K562 (cell line): ENCODE measurements around the gene TPD52L2. TPM values are rescaled to one million over a fixed set of nuclear protein-coding genes. Genes with fewer than 3 reads are reported as not detected.

Experiments
- ATAC-seq: fragments of 200-7000 bp; cut with Tn5 transposase; 3 replicates; pipeline ENCODE4 v1.9.1; 2020; ENCODE audit warnings: moderate library complexity
- BruUV-seq: library from RNA; stranded (reverse); fragments of 400-500 nt; replicated peaks from 2 replicates; lab custom pipeline; 2021; lab: Mats Ljungman, UMichigan
- CTCF ChIA-PET: fragments of 300-600 bp; formaldehyde crosslinking; extraction: SDS; loops from one replicate; lab custom pipeline; 2021; ENCODE audit warnings: low intra/inter-chr PET ratio; lab: Yijun Ruan, JAX
- POLR2A ChIA-PET: fragments of 300-600, 350-650 bp; sonication (Branson Sonifier 250); formaldehyde crosslinking; extraction: SDS; loops from one replicate; lab custom pipeline; 2021; ENCODE audit warnings: antibody characterized with exemption, inconsistent platforms; lab: Yijun Ruan, JAX
- DNase-seq, 4 experiments: peaks; one replicate each; pipeline versions ENCODE4 v3.0.0 to v3.0.0-alpha.2; 2011 to 2018; ENCODE audit warnings: low spot score in 3 of 4, mixed read lengths in 3 of 4; ENCODE audit errors: extremely low read depth in 1 of 4
- FAIRE-seq: peaks from 2 replicates; lab custom pipeline; 2011; peaks lifted over from hg19 to GRCh38; lab: Jason Lieb, UNC
- H2AFZ ChIP-seq: 2 replicates; pipeline ENCODE4 v1.6.0; 2011; ENCODE audit warnings: low read depth, low read length, control low read depth, inconsistent platforms
- H3K27ac ChIP-seq: fragments of 200-600 bp; 3 replicates; pipeline ENCODE4 v1.8.0; 2011; ENCODE audit warnings: low read depth, mild to moderate bottlenecking, control low read depth, inconsistent platforms, low read length, moderate library complexity, mixed read lengths; ENCODE audit errors: extremely low read depth
- H3K27me3 ChIP-seq, 2 experiments: fragments of 300-600 bp in 1 of 2; 2 replicates in 1 of 2; 3 replicates in 1 of 2; pipeline versions ENCODE4 v1.6.0 to v1.8.0; 2011; ENCODE audit warnings: inconsistent platforms in 2 of 2, low read length in 2 of 2, mild to moderate bottlenecking in 1 of 2, mixed read lengths in 1 of 2, moderate library complexity in 1 of 2; ENCODE audit not compliant: control insufficient read depth in 2 of 2, insufficient read depth in 2 of 2
- H3K36me3 ChIP-seq: fragments of 300-600 bp; 3 replicates; pipeline ENCODE4 v1.8.0; 2011; ENCODE audit warnings: mild to moderate bottlenecking, low read length, inconsistent platforms; ENCODE audit not compliant: control insufficient read depth, insufficient read depth
- H3K4me1 ChIP-seq, 2 experiments: fragments of 200-600 bp in 1 of 2; replicated peaks in 1 of 2; 2 replicates in 1 of 2; 3 replicates in 1 of 2; pipeline versions ENCODE4 v1.5.1 to v1.8.0; 2011; ENCODE audit warnings: inconsistent platforms in 2 of 2, low read length in 2 of 2, mild to moderate bottlenecking in 1 of 2, mixed read lengths in 1 of 2, moderate library complexity in 1 of 2; ENCODE audit not compliant: control insufficient read depth in 2 of 2, insufficient read depth in 2 of 2
- H3K4me2 ChIP-seq: 2 replicates; pipeline ENCODE4 v1.6.1; 2011; ENCODE audit warnings: low read length, control low read depth, inconsistent platforms, mixed read lengths; ENCODE audit not compliant: insufficient read depth
- H3K4me3 ChIP-seq: fragments of 200-600 bp; sonication (generic), shearing (Covaris generic); 2 replicates; pipeline ENCODE4 v1.5.1; 2016; ENCODE audit warnings: control low read depth, inconsistent platforms
- H3K79me2 ChIP-seq: fragments of 200-600 bp; 3 replicates; pipeline ENCODE4 v1.8.0; 2011; ENCODE audit warnings: low read length, inconsistent platforms; ENCODE audit not compliant: control insufficient read depth, insufficient read depth
- H3K9ac ChIP-seq, 2 experiments: 2 replicates each; pipeline versions ENCODE4 v1.6.0 to v1.6.1; 2011; ENCODE audit warnings: low read depth in 2 of 2, low read length in 2 of 2, control low read depth in 1 of 2, inconsistent platforms in 1 of 2, mild to moderate bottlenecking in 1 of 2, mixed read lengths in 1 of 2; ENCODE audit not compliant: insufficient read depth in 1 of 2
- H3K9me1 ChIP-seq: one replicate; pipeline ENCODE4 v1.6.0; 2011; ENCODE audit warnings: inconsistent platforms, mild to moderate bottlenecking, low read length, moderate library complexity; ENCODE audit not compliant: control insufficient read depth, insufficient read depth
- H3K9me3 ChIP-seq: replicated peaks from 2 replicates; pipeline ENCODE4 v1.5.1; 2011; ENCODE audit warnings: low read depth, low read length, inconsistent platforms; ENCODE audit not compliant: control insufficient read depth, insufficient read depth
- H4K20me1 ChIP-seq: replicated peaks from 2 replicates; pipeline ENCODE4 v1.6.1; 2011; ENCODE audit warnings: low read length, inconsistent platforms, mixed read lengths; ENCODE audit not compliant: control insufficient read depth, insufficient read depth
- GATA2 ChIP-seq: sonication (generic); formaldehyde crosslinking; IDR thresholded peaks from 2 replicates; pipeline ENCODE4 v1.4.0; 2020; ENCODE audit warnings: mild to moderate bottlenecking, missing genetic modification reagents
- HDAC1 ChIP-seq, 2 experiments: fragments of 450-650 bp; IDR thresholded peaks; 2 replicates each; pipeline ENCODE4 v1.6.1; 2016 to 2017; ENCODE audit warnings: inconsistent platforms in 1 of 2, mild to moderate bottlenecking in 1 of 2, moderate library complexity in 1 of 2
- ID3 ChIP-seq, 2 experiments: fragments of 250-450 bp in 1 of 2; fragments of 450-650 bp in 1 of 2; sonication (Bioruptor Pico) in 1 of 2; IDR thresholded peaks; 2 replicates each; pipeline versions ENCODE4 v1.6.1 to v1.8.0; 2016 to 2021; ENCODE audit warnings: mild to moderate bottlenecking in 2 of 2, moderate library complexity in 2 of 2, missing compliant biosample characterization in 1 of 2, missing genetic modification characterization in 1 of 2
- PURB ChIP-seq: sonication (generic); formaldehyde crosslinking; IDR thresholded peaks from 2 replicates; pipeline ENCODE4 v1.9.0; 2021; ENCODE audit warnings: low read depth, mild to moderate bottlenecking, missing genetic modification reagents
- RAD51 ChIP-seq: fragments of 450-650 bp; IDR thresholded peaks from 2 replicates; pipeline ENCODE4 v1.7.1; 2016; ENCODE audit warnings: low read depth, mild to moderate bottlenecking, borderline replicate concordance
- SUPT5H ChIP-seq: fragments of 450-650 bp; IDR thresholded peaks from 2 replicates; pipeline ENCODE4 v1.6.1; 2016
- THRAP3 ChIP-seq: fragments of 450-650 bp; IDR thresholded peaks from 2 replicates; pipeline ENCODE4 v1.6.1; 2016; ENCODE audit warnings: mild to moderate bottlenecking, inconsistent platforms, borderline replicate concordance
- ZNF407 ChIP-seq: fragments of 450-650 bp; IDR thresholded peaks from 2 replicates; pipeline ENCODE4 v1.6.1; 2016; ENCODE audit warnings: low read depth
- WGBS: fragments of 100-300 bp; shearing (Covaris generic); methylation state at CpG from one replicate; pipeline ENCODE4 v1.1.6; 2016; ENCODE audit warnings: low coverage, mixed read lengths; ENCODE audit not compliant: insufficient coverage; ENCODE audit errors: missing lambda C conversion rate; 5-methylcytosine and 5-hydroxymethylcytosine counted together
- in situ Hi-C: fragments of 300-500 bp; cut with MboI; formaldehyde crosslinking; loops from 4 replicates; pipeline ENCODE4 v1.15.0; 2018; ENCODE audit warnings: inconsistent platforms, mixed read lengths
- intact Hi-C: fragments of 100-400 bp; cut with micrococcal nuclease; formaldehyde crosslinking; loops from 2 replicates; pipeline ENCODE4 v1.14.2; 2022
- polyA plus RNA-seq, 8 experiments: library from polyadenylated mRNA; depleted of rRNA in 4 of 8; stranded (reverse) in 5 of 8; unstranded in 3 of 8; fragments of >200 nt; fragmentation: Nextera tagmentation in 2 of 8; fragmentation: Illumina TruSeq in 1 of 8; extraction: Ambion mirVana in 2 of 8; extraction: Trizol in 1 of 8; gene quantifications; 2 replicates each; pipeline versions ENCODE4 v1.2.1 to v1.2.3, GENCODE V29; 2011 to 2014; ENCODE audit warnings: inconsistent platforms in 1 of 8, missing spikeins in 1 of 8
- total RNA-seq, 7 experiments: library from RNA; depleted of rRNA in 6 of 7; stranded (reverse); fragments of >200 nt in 6 of 7; fragmentation: Illumina TruSeq in 2 of 7; extraction: Trizol in 2 of 7; gene quantifications; 2 replicates each; pipeline versions ENCODE4 v1.2.1 to v1.2.3, GENCODE V29; 2011 to 2021; ENCODE audit warnings: low replicate concordance in 1 of 7

Gene TPD52L2
- total and polyA plus RNA-seq, 9 of the 15 experiments (the other 6 are each of a cell fraction or from before 2014, with no cell fraction given): 1.9 to 117 (median 74.6) TPM

GRCh38 chr20:63839620-63840019 is 25.4 kb upstream of the TPD52L2 start:
- ATAC-seq (no peak), DNase-seq (no peak), FAIRE-seq (no peak)
- CTCF ChIA-PET: no interaction called here
- H3K9me1 ChIP-seq: no peaks in the 10 kb centered on the region
- intact Hi-C loops: no loop called here
- no peaks in the 10 kb centered on the region for H4K20me1 ChIP-seq
- no peak overlapping the region for H2AFZ ChIP-seq
- no peaks in the 10 kb centered on the region for H3K79me2 ChIP-seq
- no peak overlapping the region for H3K4me3 ChIP-seq
- H3K27ac ChIP-seq: no peak overlapping the region
- 63% methylated on average over 13 of the region's 13 CpGs for WGBS
- H3K4me1 ChIP-seq: peaks cover 2 to 41% of the 10 kb centered on the region in 2 experiments
- no peak overlapping the region for H3K4me2 ChIP-seq
- in situ Hi-C loops: no loop called here
- H3K9ac ChIP-seq: peak overlapping the region in 1 of 2 experiments; percentile 76; a peak in 1 of 4 replicates
- POLR2A ChIA-PET: no interaction called here
- H3K27me3 ChIP-seq: no peaks in the 10 kb centered on the region
- BruUV-seq: no TSS peak
- H3K9me3 ChIP-seq: no peaks in the 10 kb centered on the region
- H3K36me3 ChIP-seq: no peaks in the 10 kb centered on the region
- TF ChIP-seq ZNF407 (no peak), GATA2 (CRISPR knock-in tag) (no peak), RAD51 (no peak), THRAP3 (no peak), HDAC1 (IDR thresholded peaks at IDR 0.05) (no peak), ID3 (CRISPR knock-in tag; IDR thresholded peaks at IDR 0.05) (no peak), ID3 (tag; IDR thresholded peaks at IDR 0.05) (no peak), SUPT5H (no peak), PURB (CRISPR knock-in tag) (no peak)
